Esophagus squamous epithelium (tissue), 4 donors: ENCODE measurements around the gene CHSY3.

Experiments used
- POLR2A ChIP-seq, 4 donors: fragments of 450-650 bp; IDR thresholded peaks; one replicate each; pipeline ENCODE4 v1.6.1; 2017; ENCODE audit warnings: antibody characterized with exemption in 4 of 4, mild to moderate bottlenecking in 4 of 4, moderate library complexity in 3 of 4
- TF ChIP-seq, protein P1 (sequence below), 6 experiments: fragments of 450-650 bp in 4 of 6; fragments of 200-600 bp in 2 of 6; sonication (generic) in 2 of 6; IDR thresholded peaks; one replicate each; pipeline ENCODE4 v1.5.1; 2016 to 2019; ENCODE audit warnings: antibody characterized with exemption in 6 of 6, mild to moderate bottlenecking in 4 of 6, moderate library complexity in 4 of 6

DNA sequence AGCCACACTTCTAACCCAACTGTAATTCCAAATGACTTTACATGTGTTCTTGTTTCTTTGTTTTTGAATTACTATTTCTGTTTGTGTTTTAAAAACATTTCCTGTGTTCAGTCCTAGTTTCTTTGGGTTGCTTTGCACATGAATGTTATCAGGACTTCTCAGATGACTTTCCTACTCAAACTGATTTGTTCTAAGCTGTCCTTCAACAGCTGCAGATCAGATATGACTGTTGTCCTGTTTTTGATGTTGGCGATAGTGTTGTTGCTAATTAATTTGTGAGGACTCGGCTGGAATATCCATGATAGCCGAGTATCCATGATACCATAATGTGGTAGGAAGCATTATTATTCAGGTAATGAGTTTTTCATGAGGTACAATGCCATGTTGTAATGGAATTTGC lies 98.6 kb downstream of the CHSY3 start:
- TF ChIP-seq, protein P1, sequence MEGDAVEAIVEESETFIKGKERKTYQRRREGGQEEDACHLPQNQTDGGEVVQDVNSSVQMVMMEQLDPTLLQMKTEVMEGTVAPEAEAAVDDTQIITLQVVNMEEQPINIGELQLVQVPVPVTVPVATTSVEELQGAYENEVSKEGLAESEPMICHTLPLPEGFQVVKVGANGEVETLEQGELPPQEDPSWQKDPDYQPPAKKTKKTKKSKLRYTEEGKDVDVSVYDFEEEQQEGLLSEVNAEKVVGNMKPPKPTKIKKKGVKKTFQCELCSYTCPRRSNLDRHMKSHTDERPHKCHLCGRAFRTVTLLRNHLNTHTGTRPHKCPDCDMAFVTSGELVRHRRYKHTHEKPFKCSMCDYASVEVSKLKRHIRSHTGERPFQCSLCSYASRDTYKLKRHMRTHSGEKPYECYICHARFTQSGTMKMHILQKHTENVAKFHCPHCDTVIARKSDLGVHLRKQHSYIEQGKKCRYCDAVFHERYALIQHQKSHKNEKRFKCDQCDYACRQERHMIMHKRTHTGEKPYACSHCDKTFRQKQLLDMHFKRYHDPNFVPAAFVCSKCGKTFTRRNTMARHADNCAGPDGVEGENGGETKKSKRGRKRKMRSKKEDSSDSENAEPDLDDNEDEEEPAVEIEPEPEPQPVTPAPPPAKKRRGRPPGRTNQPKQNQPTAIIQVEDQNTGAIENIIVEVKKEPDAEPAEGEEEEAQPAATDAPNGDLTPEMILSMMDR (IDR thresholded peaks at IDR 0.05), result no peak
- no peak for TF ChIP-seq POLR2A (IDR thresholded peaks at IDR 0.05)
